ENCODE results near the gene PACRG.
A peak's percentile ranks its signal among the peaks of the same experiment; 100 is the strongest.

PACRG gene

DNA sequence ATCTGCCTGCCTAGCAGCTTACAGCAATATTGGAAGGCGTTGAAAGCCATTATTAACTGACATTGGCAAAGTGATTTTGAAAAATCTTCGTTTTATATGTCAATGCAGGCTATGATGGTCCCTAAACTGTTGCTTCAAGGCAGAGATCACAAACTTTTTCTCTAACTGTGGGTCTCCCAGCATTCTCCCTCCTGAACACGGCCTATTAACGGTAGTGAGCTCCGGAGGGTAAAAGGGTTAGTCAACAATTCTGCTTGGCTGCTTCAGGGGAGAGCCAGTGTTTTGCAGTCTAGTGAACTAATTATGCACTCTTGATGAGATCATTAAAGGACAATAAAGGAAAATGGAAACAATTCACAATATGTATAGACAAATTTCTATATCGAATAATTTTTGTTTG is 424.9 kb downstream of the PACRG start:
- DNase-seq = no peak

DNA sequence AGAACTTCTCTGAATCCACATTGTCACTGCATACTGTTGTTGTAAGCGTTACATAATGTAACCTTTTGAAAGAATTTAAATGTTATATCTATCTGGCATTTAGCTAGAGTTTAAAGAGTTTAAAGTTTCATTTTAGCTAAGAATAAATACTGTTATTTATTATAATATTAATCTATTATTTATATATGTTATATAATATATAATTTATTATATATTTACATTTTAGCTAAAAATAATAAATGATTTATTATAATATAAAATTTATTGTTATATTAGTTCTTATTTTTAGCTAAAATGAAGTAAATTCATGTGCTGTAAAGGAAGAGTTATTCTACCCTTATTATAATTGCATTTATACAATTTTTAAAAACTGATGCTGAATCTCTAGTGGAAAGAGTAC is 431.3 kb downstream of the PACRG start:
- no peak for DNase-seq

DNA sequence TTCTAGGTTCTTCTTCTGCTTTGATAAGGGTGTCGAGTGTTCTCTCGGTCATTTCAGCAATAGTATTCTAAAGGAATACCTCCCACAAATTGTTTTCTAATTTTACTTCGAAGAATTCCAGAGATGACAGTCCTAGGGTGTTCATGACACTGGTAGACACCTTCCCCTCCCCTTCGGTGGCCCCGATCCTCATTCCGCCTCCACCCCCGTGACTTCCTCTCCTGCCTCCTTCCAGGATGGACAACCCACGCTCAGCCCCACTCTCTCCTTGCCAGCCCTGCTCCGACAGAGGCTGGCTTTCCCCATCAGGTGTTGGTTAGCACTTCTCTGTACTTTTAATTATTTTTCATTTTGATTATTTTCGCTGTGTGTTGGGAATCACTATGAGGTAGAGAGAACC is 431.9 kb downstream of the PACRG start:
- no peak for DNase-seq

DNA sequence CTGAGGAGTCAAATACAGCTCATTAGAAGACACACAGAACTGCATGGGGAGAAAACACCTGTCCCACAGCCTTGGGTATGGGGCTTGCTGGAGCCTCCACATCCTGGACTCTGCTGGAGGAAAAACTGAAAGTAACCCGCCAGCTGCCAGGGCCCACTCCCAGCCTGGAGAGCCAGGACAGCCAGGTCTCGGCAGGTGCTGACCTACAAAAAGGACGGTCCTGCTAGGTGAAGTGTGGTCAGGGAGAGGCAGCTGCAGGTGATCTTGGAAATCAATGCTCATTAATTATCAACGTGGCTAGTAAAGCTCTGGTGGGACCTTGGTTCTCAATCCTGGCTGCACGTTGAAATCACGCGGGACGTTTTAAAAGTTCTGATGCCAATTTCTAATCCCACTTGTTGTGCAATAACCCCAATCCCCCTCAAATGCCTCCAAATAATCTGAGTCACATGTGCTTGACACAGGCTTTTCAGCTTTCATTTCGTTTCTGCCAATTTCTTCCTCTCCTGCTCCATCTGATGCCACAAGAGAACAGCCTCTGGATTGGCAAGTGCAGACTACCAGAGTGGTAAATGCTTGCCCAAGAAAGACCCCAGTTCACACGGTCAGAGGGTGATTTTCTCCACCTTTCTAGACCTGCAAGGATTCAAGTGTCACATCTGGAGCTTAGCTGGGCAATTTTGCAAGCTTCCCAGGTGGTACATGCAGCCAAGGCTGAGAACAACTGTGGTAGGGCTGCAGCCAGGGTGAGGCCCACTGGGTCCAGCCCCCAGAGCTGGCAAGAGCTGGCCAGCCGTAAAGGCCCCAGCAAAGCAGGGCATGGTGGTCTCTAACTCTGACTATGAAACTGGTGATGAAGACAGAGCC is 434.5 kb downstream of the PACRG start:
- DNase-seq = no peak

DNA sequence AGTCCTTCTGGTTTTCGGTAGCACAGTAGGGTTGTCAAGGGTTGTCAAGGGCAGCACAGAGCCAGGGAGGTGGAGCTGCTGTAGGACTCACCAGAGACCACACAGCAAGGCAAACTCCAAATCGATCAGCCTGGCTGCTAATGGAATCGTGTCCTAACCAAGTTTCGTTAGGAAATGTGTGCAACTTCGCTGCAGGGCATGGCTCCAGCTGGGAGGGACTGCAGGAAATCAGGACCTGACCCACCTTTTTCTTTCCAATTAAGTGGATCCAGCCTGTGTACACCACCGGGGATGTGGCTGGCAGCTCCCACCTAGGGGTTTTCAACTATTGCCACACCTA is 435.1 kb downstream of the PACRG start:
- no peak for DNase-seq

DNA sequence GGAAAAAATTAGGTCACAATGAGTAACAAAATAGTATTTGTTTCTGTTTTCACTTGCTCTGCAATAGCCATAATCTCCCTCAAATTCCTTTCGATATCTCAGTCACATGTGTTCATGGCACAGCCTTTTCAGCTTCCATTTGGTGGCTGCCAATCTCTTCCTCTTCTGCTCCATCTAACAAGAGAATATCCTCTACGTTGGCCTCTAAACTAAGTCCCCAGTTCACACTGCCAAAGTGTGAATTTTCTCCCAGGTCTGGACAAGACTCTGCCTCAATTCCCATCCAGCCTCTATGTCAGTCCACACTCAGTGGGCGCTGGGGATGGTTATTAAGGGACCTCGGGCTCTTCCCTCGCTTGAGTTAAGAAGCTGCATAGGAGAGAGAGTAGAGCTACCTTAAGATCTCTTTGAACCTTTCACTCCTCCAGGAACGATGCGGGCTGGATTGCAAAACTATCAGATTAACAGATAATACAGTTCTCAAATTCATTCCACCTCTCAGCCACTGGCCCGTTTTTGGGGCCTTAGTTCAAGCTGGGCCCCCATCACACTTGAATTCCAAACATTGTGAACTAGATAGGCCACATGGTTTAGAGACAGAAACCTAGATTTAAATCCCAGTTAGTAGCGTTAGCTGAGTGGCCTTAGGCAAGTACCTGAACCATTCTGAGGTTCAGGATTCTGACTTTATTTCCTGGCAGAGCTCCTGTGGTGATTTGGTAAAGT is 436.6 kb downstream of the PACRG start:
- no peak for DNase-seq

DNA sequence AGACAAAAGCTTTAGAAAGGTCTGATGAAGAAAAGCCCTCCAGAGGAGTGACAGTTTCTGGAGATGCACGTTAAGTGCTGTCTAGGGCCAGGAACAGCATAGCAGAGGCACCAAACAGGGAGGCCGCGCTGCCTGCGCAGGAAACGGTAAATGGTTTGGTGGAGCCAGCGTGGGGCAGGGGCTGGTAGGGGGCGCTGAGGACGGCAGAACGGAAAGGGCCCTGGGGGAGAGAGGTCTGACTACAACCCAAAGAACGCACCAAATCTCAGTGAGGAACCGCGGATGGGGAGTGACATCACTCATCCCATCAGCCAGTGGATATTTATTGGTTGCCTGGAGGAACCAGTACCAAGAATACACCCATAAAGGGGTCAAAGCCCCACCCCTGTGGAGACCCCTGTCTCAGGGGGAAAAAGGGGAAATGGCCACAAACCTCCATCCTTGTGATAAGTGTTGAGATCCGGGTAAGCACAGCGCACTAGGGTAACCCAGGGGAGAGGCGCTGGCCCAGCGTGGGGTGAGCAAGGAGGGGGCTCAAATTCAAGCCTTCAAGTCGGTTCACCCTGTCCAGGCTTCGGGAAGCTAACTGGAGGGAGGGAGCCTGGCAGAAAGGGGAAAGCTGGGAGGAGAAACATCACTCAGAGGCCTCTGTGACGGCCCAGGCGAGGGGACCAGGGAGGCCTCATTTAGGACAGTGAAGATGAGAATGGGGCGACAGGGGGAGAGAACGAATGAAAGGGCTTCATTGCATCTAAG is 437.6 kb downstream of the PACRG start:
- DNase-seq = no peak

DNA sequence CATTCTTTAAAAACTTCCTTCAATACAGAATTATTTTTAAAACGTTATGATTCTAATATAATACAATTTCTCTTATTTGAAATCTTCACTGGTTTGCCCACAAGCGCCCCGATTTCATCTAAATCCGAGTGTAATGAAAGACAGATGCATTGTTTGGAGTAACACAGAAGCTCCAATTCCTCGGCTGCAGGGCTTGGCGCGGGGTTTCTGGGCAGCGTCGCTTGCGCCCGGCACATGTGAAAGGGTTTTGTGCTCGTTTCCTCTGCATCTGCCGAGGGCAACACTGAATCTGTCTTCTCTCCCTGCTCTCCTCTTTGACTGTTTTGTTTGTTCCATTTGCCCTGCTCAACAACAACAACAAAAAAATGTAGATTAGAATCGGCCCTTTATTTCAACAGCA is 438.1 kb downstream of the PACRG start:
- DNase-seq = no peak

DNA sequence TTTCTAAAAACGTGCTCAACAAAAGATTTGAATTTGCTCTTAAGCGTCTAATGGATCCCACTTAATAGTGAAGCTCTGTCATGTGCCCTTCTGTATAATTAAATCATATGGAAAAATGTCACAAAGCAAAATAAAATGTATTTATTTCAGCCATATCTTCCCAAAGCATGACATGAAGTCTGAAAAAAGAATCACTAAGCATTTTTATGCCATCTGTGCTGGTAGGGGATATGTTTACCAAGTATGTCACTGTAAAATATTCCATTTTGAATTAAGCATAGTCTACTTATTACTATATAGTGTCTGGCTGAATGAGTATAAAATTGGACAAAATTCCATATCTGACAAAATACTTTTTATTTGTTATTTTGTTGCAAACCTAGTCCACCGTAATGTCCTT is 438.7 kb downstream of the PACRG start:
- no peak for DNase-seq

DNA sequence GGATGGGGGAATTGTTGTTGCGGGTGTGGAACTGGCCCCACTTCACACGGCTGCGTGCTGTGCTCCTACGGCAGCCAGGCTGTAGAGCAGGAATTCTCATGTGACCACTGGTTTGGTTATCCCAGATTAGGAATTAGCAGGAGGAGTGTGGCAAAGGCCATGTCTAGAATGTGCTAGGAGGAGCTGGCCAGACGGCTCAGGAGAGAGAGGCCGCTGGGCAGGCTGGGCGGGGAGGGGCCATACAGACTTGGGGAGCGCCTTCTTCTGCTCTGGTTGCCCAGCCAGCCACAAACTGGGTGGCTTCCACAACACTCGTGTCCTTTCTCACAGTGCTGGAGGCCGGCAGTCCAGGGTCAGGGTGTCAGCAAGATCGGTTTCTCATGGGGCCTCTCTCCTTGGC is 441.7 kb downstream of the PACRG start:
- DNase-seq = no peak

DNA sequence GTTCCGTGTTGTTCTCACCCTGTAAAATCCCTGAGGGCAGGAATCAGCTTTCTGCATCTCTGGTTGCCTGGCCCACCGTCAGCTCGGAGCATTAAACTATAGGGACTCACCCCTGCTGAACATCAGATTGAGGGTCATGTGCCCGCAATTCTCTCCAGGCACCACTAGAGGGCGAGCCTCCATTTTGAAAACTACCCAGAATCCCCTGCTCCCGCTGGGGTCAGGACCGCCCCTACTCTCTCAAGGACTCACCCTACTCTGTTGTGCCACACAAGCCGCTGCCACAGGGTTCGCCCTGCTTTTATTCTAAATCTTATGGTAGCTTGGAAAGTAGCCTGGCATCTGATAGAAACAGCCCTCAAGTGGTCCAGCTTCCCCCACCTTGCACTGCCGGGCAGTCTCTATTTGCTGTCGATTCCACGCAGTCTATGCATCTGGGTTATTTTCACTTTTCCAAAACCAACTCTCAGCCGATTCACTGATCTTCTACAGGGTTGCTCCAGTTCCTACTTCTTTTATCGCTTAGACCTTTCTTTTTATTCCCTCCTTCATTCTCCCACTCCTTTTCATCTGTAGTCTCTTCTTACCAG is 442.6 kb downstream of the PACRG start:
- no peak for DNase-seq

DNA sequence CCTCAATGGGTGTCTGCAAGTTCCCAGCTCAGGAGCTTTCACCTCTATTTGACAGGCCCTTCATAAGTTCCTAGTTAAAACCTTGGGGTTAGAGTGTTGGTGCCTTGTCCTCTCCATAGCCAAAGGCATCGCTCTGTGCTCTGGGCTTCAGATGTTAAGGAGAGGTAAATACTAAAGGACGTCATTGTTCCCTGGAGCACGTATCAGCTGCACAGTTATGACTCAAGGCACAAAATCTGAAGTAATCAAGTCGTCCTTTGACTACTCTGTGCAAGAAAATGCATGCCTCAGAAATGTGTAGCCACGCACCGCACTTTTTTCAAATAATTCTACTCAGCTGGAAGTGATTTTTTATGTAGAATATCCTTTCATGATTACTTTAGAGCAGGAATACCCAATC is 446.0 kb downstream of the PACRG start:
- DNase-seq = no peak

DNA sequence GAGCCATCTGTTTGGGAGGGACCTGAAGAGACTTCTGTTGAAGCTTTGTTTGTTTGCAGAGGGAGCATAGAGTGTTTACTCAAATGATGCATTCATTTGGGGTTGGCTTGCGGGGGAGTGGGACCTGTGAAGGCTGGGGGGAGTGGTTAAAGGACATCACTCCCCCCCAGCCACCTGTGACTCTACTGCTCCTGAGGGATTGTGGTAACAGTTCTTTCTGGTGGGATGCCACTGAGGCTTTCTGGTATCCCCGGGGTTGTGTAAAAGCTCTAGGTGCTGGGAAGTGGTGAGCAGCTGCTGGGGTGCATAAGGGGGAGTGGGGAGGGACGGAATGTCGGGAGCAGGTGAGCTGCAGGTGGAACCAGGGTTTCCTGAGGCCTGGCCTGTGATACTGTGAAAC is 447.5 kb downstream of the PACRG start:
- DNase-seq = no peak

DNA sequence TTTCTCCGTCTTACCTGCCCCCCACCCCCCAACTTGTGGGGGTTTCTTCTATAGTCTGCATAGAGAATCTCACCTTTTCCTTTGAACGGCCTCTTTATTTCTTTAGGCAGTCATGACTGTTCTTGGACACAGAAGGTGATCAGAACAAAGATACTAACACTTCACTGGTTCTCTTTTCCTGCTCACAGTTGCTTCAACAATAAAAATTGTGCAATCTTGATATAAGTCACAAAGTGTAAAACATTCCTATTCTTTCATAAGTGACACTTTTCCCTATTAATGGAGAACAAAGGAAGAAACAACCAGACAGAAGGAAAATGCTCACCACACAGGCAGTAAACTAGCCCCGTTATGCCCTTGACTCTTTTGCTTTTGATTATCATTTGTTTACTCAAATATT is 448.3 kb downstream of the PACRG start:
- DNase-seq = no peak

DNA sequence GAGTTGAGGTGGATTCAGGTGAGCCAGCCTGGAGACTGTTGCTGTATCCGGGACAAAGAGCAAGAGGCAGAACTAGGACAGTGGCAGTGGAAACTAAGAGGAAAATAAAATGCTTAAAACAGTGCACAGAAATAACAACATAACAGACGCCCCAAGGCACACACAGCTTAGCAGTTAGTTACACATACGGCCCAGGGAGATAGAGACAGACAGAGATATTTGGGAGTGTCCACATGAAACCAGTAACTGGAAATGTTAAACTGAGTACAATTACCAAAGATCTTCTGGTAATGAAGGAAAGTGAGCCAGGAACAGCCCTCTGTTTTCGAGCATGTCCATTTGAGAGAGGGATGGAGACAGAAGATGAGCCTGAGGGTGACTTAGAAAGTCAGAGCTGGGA is 449.2 kb downstream of the PACRG start:
- no peak for DNase-seq

DNA sequence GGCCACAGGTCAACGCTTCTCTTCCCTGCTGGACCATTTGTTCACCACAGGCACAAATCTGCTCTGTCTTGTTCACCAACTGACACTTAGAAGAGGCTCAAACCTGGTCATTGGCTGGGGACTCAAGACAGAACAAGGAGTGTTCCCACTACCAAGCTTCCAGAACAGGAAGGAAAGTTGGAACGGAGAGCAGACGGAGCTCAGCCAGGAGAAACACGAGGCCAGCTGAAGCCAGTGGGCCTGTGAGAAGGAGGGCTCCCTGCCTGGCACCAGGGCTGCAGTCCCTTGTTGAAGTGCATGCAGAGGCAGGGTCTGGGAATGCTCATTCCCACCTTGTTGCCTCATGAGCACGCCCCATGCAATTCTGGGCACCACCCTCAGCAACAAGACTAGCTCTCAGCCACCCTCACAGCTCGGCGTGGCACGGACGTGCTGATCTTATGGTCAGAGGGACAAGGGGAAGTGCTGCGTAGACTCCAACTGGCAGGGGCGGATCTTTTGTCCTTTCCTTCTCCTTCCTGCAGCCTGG is 450.2 kb downstream of the PACRG start:
- DNase-seq = no peak

DNA sequence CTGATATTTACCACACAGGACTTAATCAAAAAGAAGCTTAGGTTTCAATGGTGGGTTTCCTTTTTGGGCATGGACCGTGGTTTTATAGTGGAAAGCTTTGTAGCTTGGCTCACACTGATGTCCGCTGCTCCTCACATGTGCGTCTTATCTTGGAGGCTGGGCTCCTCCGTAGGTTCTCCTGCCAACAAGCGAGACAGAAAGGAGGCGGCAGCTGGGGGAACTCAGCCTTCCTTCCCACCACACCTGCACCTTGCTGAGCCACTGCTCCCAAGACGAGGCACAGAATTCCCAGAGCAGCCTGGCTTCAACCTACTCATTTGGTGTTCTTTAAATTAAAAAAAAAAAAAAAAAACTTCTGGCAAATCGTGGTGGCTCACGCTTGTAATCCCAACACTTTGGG is 451.3 kb downstream of the PACRG start:
- DNase-seq = no peak

DNA sequence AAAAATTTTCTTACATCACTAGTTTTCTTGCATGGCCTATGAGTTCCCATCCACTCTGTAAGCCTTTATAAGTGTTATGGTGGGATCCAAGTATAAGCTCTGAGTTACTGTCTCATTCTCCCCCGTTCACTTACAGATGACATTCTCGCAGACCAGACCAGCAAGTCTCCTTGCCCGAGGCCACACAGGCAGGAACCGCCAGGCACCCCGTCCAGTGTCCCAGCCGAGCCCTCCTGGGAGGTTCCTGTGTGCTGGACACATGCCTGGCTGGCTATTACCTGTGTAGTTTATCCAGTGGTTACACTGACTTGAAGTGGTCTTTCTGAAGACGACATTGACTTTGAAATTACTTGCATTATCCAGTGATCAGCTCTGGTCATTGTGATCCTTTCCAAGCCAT is 451.9 kb downstream of the PACRG start:
- no peak for DNase-seq

DNA sequence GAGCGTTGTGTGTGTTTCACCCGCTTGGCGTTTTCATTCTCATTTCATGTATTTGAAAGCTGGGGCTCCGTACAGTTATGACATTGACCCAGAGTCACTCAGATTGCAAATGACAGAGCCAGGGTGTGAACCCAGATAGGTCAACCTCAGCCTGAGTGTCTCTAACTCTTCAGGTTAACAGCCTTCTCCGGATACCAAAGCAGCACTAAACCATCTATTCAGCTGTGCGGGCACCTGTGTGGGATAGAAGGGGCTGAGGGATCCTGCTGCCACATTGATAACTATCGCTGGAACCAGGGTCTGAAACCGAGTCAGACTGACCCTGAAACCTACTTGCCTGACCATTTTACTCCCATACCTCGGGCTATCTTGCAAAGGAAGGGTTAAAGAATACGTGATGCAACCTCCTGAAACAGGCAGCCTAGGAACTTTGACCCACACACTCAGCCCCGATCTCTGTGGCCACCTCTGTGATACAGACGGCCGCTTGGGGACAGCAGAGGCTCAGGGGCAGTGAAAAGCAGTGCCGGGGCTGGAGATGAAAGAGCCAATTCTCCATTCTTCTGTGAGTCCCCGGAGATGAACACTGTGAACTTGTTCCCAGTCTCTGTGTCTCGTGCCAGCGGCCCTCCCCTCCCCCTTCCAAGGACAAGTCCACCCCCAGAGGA is 453.2 kb downstream of the PACRG start:
- DNase-seq = peak; percentile 11

DNA sequence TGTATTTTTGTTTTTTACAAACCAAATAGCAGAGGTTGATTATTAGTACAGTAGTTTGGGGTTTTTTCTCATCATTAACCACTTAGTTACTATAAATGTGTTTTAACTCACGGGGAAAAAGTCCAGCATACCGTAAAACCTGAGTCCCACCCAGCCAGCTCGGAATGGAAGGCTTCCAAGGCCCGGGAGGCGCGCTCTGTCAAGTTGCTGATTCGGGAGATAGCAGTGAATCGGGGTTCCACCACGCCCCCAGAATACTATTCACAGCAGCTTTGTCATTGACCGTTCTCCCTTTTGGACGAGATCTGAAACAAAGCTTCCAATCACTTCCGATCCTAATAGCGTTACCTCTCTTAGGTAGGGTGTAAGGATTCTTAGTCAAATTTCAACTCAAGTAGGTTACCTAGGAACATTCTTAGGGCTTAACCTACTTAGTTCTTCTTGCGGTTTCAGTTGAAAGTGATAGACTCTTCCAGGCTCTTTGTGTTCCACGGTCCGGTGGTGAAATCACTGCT is 453.9 kb downstream of the PACRG start:
- no peak for DNase-seq

DNA sequence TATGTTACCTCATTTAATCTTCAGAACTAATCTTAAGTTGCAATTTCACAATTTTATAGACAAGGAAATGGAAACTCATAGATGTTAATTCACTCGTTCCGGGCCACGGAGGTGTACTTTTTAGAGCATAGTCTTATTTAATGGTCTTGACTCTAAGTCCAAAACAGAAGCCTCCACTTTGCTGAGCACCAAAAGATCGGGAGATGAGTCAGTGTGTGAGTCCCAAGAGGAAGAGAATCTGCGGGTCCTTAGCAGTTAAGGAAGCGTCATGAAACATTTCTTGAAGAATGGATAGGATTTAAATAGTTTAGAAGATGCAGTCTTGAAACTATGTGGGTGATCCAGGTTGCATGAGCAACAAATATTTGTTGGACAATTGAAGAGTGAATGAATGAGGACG is 454.9 kb downstream of the PACRG start:
- no peak for DNase-seq

DNA sequence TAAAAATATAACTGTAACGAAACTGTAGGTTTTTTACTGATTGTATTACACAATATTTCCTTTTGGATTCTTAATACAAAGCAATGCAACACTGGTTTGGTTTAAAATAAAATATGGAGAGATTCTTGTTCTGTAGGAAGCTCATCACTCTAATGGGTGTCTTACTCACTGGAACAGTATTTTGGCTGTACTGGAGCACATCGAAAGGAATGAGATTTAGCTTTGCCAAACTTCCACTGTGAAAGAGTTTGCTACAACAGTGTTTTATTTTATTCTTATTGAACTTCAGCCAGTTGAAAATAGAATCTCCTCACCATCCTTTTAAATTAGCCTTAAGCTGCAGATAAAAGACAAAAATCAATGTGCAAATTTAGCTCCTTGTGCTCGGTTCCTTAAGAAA is 456.0 kb downstream of the PACRG start:
- no peak for DNase-seq

DNA sequence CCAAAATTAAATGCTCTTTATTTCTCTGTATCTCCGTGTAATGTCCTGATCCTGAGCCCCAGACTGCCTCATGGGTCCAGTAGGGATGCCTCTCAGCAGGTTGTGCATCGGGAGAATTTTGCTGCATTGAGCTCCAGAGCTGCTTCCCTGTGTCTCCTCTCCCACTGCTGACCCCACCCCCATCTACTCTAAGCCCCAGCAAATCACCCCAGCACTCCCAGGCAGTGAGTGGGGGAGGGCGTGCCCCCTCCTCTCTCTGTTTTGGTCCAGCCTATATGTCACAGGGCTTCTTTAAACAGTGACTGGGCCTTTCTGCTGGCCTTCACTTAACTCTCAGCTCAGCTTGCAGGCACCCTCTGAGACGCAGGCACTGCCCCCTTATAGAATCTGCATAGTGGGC is 458.0 kb downstream of the PACRG start:
- no peak for DNase-seq
